SK-N-SH (cell line): ENCODE results near the gene MEGF6. TPM values are rescaled to one million over a fixed set of nuclear protein-coding genes. Genes with fewer than 3 reads are reported as not detected.

Source experiments
- CTCF ChIA-PET: fragments of 300-600, 350-600 bp; formaldehyde crosslinking; extraction: SDS; loops from one replicate; lab custom pipeline; 2021; lab: Yijun Ruan, JAX
- POLR2A ChIA-PET: fragments of 350-600 bp; sonication (Branson Sonifier 250); formaldehyde crosslinking; extraction: SDS; loops from one replicate; lab custom pipeline; 2020; ENCODE audit warnings: antibody characterized with exemption, inconsistent platforms; lab: Yijun Ruan, JAX
- DNase-seq: peaks from one replicate; pipeline ENCODE4 v3.0.0; 2012
- H2AFZ ChIP-seq: fragments of 200-600 bp; sonication (generic); 2 replicates; pipeline ENCODE4 v1.8.1; 2016; ENCODE audit warnings: antibody characterized with exemption, mild to moderate bottlenecking, low read depth
- H3F3A ChIP-seq: fragments of 200-600 bp; sonication (generic); replicated peaks from 2 replicates; pipeline ENCODE3; 2016; ENCODE audit warnings: antibody characterized with exemption, mild to moderate bottlenecking; ENCODE audit not compliant: insufficient read depth
- H3K27ac ChIP-seq, 2 experiments: fragments of 200-500 bp in 1 of 2; fragments of 200-600 bp in 1 of 2; sonication (Bioruptor generic) in 1 of 2; sonication (generic), shearing (Covaris generic) in 1 of 2; 2 replicates each; pipeline versions ENCODE4 v1.5.1 to v1.6.1; 2014 to 2016; ENCODE audit warnings: low read depth in 2 of 2, inconsistent platforms in 1 of 2, low read length in 1 of 2, mild to moderate bottlenecking in 1 of 2, mixed read lengths in 1 of 2
- H3K27me3 ChIP-seq: fragments of 200-600 bp; sonication (generic), shearing (Covaris generic); 2 replicates; pipeline ENCODE4 v1.6.1; 2016; ENCODE audit warnings: mixed run types; ENCODE audit not compliant: insufficient read depth
- H3K36me3 ChIP-seq, 2 experiments: fragments of 200-500 bp in 1 of 2; fragments of 200-600 bp in 1 of 2; sonication (Bioruptor generic) in 1 of 2; sonication (generic) in 1 of 2; replicated peaks in 1 of 2; 2 replicates each; pipeline versions ENCODE3 to v1.5.1; 2014 to 2016; ENCODE audit warnings: low read length in 1 of 2, mild to moderate bottlenecking in 1 of 2; ENCODE audit not compliant: insufficient read depth in 2 of 2, control insufficient read depth in 1 of 2
- H3K4me1 ChIP-seq, 2 experiments: fragments of 200-500 bp in 1 of 2; fragments of 200-600 bp in 1 of 2; sonication (Bioruptor generic) in 1 of 2; sonication (generic), shearing (Covaris generic) in 1 of 2; 2 replicates each; pipeline versions ENCODE4 v1.5.1 to v1.6.1; 2014 to 2016; ENCODE audit warnings: low read depth in 1 of 2, low read length in 1 of 2, mixed run types in 1 of 2; ENCODE audit not compliant: insufficient read depth in 2 of 2, control insufficient read depth in 1 of 2
- H3K4me2 ChIP-seq: fragments of 200-600 bp; sonication (generic), shearing (Covaris generic); 2 replicates; pipeline ENCODE4 v1.6.1; 2017; ENCODE audit warnings: mixed run types
- H3K4me3 ChIP-seq, 2 experiments: fragments of 200-500 bp in 1 of 2; fragments of 200-600 bp in 1 of 2; sonication (Bioruptor generic) in 1 of 2; sonication (generic), shearing (Covaris generic) in 1 of 2; 2 replicates each; pipeline versions ENCODE4 v1.5.1 to v1.8.1; 2014 to 2016; ENCODE audit warnings: low read depth in 2 of 2, inconsistent platforms in 1 of 2, low read length in 1 of 2, mild to moderate bottlenecking in 1 of 2, mixed read lengths in 1 of 2, moderate library complexity in 1 of 2
- H3K79me2 ChIP-seq: fragments of 200-600 bp; sonication (generic); 2 replicates; pipeline ENCODE4 v1.8.1; 2017; ENCODE audit warnings: mild to moderate bottlenecking; ENCODE audit not compliant: insufficient read depth
- H3K9ac ChIP-seq: fragments of 200-600 bp; sonication (generic); 2 replicates; pipeline ENCODE4 v1.6.1; 2017; ENCODE audit warnings: mixed run types
- H3K9me2 ChIP-seq: fragments of 200-600 bp; sonication (generic); 2 replicates; pipeline ENCODE4 v1.6.1; 2017; ENCODE audit warnings: mixed run types
- H3K9me3 ChIP-seq: fragments of 200-600 bp; sonication (generic); 2 replicates; pipeline ENCODE4 v1.6.1; 2017; ENCODE audit warnings: mixed run types, mild to moderate bottlenecking, moderate library complexity
- H4K20me1 ChIP-seq: fragments of 200-600 bp; sonication (generic); 2 replicates; pipeline ENCODE4 v1.6.1; 2017; ENCODE audit warnings: mild to moderate bottlenecking, mixed run types; ENCODE audit not compliant: insufficient read depth
- ELF1 ChIP-seq: IDR thresholded peaks from 2 replicates; pipeline ENCODE4 v1.4.0; 2012
- EZH2phosphoT487 ChIP-seq: fragments of 200-600 bp; sonication (generic); IDR thresholded peaks from 2 replicates; pipeline ENCODE4 v1.6.1; 2017; ENCODE audit warnings: low read depth, mixed run types, mild to moderate bottlenecking, antibody characterized with exemption, moderate library complexity, borderline replicate concordance
- FOSL2 ChIP-seq: IDR thresholded peaks from 2 replicates; pipeline ENCODE4 v1.4.0; 2012; ENCODE audit warnings: low read depth, mild to moderate bottlenecking, moderate library complexity, borderline replicate concordance
- GABPA ChIP-seq: IDR thresholded peaks from 2 replicates; pipeline ENCODE4 v1.4.0; 2012; ENCODE audit warnings: low read depth, mild to moderate bottlenecking
- GATA2 ChIP-seq: sonication (generic); formaldehyde crosslinking; IDR thresholded peaks from 2 replicates; pipeline ENCODE4 v1.5.0; 2020; ENCODE audit warnings: mild to moderate bottlenecking, missing genetic modification reagents
- JUND ChIP-seq: IDR thresholded peaks from 2 replicates; pipeline ENCODE4 v1.4.0; 2012
- MXI1 ChIP-seq: IDR thresholded peaks from 2 replicates; pipeline ENCODE4 v1.6.1; 2012; ENCODE audit warnings: mild to moderate bottlenecking, low read depth, low read length, improper control_type of control experiment
- NFIC ChIP-seq: IDR thresholded peaks from 2 replicates; pipeline ENCODE4 v1.4.0; 2012; ENCODE audit warnings: borderline replicate concordance
- POLR2AphosphoS5 ChIP-seq: IDR thresholded peaks from 2 replicates; pipeline ENCODE4 v1.6.1; 2012; ENCODE audit warnings: low read depth, low read length
- RCOR1 ChIP-seq: fragments of 150-350 bp; IDR thresholded peaks from 2 replicates; pipeline ENCODE4 v1.6.1; 2017; ENCODE audit warnings: antibody characterized with exemption, low read length
- RXRA ChIP-seq: IDR thresholded peaks from 2 replicates; pipeline ENCODE4 v1.4.0; 2012; ENCODE audit warnings: low read depth, mild to moderate bottlenecking, borderline replicate concordance
- TAF1 ChIP-seq: IDR thresholded peaks from 2 replicates; pipeline ENCODE4 v1.6.1; 2012; ENCODE audit warnings: low read depth, mild to moderate bottlenecking, low read length, moderate library complexity, borderline replicate concordance
- TCF12 ChIP-seq: IDR thresholded peaks from 2 replicates; pipeline ENCODE4 v1.4.0; 2012
- TEAD4 ChIP-seq: IDR thresholded peaks from 2 replicates; pipeline ENCODE4 v1.4.0; 2012; ENCODE audit warnings: mild to moderate bottlenecking, borderline replicate concordance; ENCODE audit not compliant: insufficient read depth
- YY1 ChIP-seq: IDR thresholded peaks from 2 replicates; pipeline ENCODE4 v1.4.0; 2012; ENCODE audit warnings: low read depth, mild to moderate bottlenecking
- WGBS: methylation state at CpG from one replicate; pipeline ENCODE4 v1.1.6; 2017; ENCODE audit warnings: low lambda C conversion rate; 5-methylcytosine and 5-hydroxymethylcytosine counted together
- polyA plus RNA-seq, 3 experiments: library from polyadenylated mRNA; depleted of rRNA; stranded (reverse); fragments of >200 nt; gene quantifications; 2 replicates each; pipeline ENCODE4 v1.2.3, GENCODE V29; 2012
- TF ChIP-seq, protein P1 (sequence below): fragments of 200-600 bp; sonication (generic); IDR thresholded peaks from 2 replicates; pipeline ENCODE4 v1.6.1; 2017; ENCODE audit warnings: antibody characterized with exemption, mild to moderate bottlenecking, moderate library complexity
- TF ChIP-seq, protein P2 (sequence below): IDR thresholded peaks from 2 replicates; pipeline ENCODE4 v1.6.1; 2012; ENCODE audit warnings: mild to moderate bottlenecking, low read depth, low read length, moderate library complexity
- TF ChIP-seq, protein P3 (sequence below): fragments of 150-350 bp; IDR thresholded peaks from 2 replicates; pipeline ENCODE4 v1.6.1; 2017; ENCODE audit warnings: antibody characterized with exemption, low read length, low read depth, borderline replicate concordance
- TF ChIP-seq, protein P4 (sequence below): IDR thresholded peaks from 2 replicates; pipeline ENCODE4 v1.4.0; 2012; ENCODE audit warnings: low read depth

The MEGF6 gene
- polyA plus RNA-seq, 1 of the 3 experiments (the other 2 are of a cell fraction), result 7.6 TPM

DNA sequence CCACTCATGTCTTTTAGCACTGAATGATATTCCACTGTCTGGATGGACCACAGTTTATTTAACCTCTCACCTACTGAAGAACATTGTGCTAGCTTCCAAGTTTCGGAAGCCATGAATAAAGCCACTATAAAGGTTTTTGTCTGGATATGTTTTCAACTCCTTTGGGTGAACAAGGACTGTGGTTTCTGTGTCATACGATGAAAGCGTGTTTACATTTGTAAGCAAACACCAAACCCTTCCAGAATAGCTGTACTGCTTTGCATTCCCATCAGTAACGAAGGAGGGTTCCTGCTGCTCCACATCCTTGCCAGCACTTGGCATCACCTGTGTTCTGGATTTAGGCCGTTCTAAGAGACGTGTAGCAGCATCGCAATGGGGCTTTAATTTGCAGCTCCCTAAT is 167.5 kb downstream of the MEGF6 start:
- no peak for TF ChIP-seq GATA2 (CRISPR knock-in tag)
- TF ChIP-seq ELF1, result no peak
- no peak for TF ChIP-seq RXRA
- TF ChIP-seq TAF1, result no peak
- no peak for TF ChIP-seq RCOR1
- TF ChIP-seq EZH2phosphoT487, result no peak
- no peak for TF ChIP-seq NFIC
- TF ChIP-seq GABPA, result no peak
- TF ChIP-seq, protein P1, sequence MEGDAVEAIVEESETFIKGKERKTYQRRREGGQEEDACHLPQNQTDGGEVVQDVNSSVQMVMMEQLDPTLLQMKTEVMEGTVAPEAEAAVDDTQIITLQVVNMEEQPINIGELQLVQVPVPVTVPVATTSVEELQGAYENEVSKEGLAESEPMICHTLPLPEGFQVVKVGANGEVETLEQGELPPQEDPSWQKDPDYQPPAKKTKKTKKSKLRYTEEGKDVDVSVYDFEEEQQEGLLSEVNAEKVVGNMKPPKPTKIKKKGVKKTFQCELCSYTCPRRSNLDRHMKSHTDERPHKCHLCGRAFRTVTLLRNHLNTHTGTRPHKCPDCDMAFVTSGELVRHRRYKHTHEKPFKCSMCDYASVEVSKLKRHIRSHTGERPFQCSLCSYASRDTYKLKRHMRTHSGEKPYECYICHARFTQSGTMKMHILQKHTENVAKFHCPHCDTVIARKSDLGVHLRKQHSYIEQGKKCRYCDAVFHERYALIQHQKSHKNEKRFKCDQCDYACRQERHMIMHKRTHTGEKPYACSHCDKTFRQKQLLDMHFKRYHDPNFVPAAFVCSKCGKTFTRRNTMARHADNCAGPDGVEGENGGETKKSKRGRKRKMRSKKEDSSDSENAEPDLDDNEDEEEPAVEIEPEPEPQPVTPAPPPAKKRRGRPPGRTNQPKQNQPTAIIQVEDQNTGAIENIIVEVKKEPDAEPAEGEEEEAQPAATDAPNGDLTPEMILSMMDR, result no peak
- no peak for TF ChIP-seq YY1
- no peak for TF ChIP-seq JUND
- no peak for TF ChIP-seq POLR2AphosphoS5
- no peak for TF ChIP-seq FOSL2
- TF ChIP-seq TCF12, result no peak
- TF ChIP-seq, protein P2, sequence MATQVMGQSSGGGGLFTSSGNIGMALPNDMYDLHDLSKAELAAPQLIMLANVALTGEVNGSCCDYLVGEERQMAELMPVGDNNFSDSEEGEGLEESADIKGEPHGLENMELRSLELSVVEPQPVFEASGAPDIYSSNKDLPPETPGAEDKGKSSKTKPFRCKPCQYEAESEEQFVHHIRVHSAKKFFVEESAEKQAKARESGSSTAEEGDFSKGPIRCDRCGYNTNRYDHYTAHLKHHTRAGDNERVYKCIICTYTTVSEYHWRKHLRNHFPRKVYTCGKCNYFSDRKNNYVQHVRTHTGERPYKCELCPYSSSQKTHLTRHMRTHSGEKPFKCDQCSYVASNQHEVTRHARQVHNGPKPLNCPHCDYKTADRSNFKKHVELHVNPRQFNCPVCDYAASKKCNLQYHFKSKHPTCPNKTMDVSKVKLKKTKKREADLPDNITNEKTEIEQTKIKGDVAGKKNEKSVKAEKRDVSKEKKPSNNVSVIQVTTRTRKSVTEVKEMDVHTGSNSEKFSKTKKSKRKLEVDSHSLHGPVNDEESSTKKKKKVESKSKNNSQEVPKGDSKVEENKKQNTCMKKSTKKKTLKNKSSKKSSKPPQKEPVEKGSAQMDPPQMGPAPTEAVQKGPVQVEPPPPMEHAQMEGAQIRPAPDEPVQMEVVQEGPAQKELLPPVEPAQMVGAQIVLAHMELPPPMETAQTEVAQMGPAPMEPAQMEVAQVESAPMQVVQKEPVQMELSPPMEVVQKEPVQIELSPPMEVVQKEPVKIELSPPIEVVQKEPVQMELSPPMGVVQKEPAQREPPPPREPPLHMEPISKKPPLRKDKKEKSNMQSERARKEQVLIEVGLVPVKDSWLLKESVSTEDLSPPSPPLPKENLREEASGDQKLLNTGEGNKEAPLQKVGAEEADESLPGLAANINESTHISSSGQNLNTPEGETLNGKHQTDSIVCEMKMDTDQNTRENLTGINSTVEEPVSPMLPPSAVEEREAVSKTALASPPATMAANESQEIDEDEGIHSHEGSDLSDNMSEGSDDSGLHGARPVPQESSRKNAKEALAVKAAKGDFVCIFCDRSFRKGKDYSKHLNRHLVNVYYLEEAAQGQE, result no peak
- TF ChIP-seq, protein P3, sequence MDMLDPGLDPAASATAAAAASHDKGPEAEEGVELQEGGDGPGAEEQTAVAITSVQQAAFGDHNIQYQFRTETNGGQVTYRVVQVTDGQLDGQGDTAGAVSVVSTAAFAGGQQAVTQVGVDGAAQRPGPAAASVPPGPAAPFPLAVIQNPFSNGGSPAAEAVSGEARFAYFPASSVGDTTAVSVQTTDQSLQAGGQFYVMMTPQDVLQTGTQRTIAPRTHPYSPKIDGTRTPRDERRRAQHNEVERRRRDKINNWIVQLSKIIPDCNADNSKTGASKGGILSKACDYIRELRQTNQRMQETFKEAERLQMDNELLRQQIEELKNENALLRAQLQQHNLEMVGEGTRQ, result no peak
- TF ChIP-seq MXI1, result no peak
- no peak for TF ChIP-seq TEAD4
- TF ChIP-seq, protein P4, sequence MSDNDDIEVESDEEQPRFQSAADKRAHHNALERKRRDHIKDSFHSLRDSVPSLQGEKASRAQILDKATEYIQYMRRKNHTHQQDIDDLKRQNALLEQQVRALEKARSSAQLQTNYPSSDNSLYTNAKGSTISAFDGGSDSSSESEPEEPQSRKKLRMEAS, result no peak
- Histone ChIP-seq H3K4me3 (no peak overlapping the region), H3F3A (no peaks in the 10 kb centered on the region), H4K20me1 (no peaks in the 10 kb centered on the region), H3K4me1 (no peaks in the 10 kb centered on the region), H3K36me3 (no peaks in the 10 kb centered on the region), H3K9me2 (no peaks in the 10 kb centered on the region), H3K9me3 (no peaks in the 10 kb centered on the region), H2AFZ (no peak overlapping the region), H3K9ac (no peak overlapping the region), H3K27ac (no peak overlapping the region), H3K27me3 (no peaks in the 10 kb centered on the region), H3K4me2 (no peak overlapping the region), H3K79me2 (no peaks in the 10 kb centered on the region)
- WGBS, result 35% methylated on average over 7 of the region's 7 CpGs
- CTCF ChIA-PET, result interaction anchor here (1.2 to 5.3 kb wide), 4 partner anchors 9 to 176 kb away, joined by 3 to 64 read pairs (median 4); no protein-coding TSS in a partner anchor
- no peak for DNase-seq
- POLR2A ChIA-PET, result no interaction called here
